GM19397 (cell line): ENCODE measurements around the gene WSCD1.

Experiments used
- ATAC-seq: cut with Tn5 transposase; IDR thresholded peaks from one replicate; pipeline ENCODE4 v1.9.1; 2021; ENCODE audit warnings: mild to moderate bottlenecking, moderate library complexity; ENCODE audit not compliant: unreplicated experiment

The WSCD1 gene

DNA sequence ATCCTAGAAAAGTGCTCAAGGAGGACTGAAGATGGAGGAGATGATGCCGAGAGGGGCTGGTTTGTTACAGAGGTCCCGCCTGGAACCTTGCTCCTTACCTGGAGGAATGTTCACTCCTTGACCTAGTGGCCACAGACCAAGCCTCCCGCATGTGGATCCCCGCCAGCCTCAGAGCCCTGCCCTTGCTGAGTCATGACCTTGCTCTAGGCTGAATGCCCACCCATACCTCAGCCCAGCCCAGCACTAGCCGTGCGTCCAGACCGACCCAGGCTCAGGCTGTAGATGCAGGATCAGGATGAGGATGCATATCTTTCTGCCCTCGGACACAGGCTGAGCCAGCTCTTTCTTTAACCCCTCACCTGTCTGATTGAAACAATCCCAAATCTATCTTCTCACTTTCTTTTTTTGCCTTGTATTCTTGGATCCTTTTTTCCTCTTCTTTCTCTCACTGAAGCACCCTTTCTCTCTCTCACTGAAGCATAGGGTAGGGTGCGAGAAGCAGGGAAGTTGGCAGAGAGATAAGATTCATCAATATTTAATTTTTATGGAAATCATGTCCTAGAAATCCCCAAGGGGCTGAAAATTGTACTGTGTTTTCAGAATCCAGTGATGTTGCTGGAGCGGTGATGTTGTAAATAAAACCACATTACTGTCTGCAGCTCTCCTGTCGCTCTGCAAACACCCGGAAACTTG, 34.9 kb downstream of the WSCD1 start:
- no peak for ATAC-seq

DNA sequence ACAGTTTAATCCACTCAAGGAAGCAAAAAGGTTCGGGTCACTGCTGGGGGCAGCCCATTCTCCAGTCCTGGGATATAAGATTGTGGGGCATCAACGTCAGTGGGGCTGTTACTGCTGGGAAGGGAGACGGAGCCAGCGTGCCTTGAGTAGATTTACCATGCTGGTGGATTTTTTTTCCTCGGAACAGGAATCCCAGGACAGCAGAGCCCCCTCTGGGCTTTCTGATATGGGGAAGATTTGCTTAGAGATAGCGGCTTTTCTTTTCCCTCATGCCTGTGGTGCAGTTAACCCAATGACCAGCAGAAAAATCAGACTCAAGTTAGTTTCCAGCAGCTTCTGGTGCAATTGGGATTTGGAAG, 35.4 kb downstream of the WSCD1 start:
- no peak for ATAC-seq

DNA sequence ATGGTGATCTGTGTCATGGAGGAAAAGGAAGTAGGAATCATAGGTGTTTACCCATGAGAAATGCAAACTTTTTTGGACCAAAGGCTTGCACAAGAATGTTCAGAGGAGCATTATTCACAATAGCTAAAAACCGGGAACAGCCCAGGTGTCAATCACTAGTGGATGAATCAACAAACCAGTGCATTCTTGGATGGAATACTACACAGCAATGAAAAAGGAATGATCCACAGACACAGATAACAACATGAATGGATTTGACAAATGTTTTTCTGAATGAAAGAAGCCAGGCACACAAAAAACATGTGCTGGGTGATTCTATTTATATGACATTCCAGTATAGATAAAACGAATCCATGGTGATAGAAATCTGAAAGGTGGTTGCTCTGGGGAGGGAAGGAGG, 36.0 kb downstream of the WSCD1 start:
- ATAC-seq: no peak

DNA sequence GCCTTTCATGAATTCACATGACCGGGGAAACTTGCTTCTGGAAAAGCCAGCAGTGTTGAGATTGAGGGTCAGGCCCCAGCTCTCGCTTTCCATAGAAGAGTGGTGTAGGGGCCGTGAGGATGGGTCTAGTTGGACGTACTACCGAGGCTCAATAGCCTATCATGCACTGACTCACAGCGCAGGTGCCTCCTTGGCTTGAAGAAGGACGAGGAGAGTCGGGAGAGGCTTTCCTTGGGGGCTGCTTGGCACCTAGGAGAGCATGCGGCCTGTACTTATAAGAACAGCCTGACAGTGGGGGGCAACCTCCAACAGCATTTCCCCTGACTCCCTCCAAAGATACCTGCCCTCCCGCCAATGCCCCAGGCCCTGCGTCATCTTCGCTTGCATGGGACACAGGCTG, 37.6 kb downstream of the WSCD1 start:
- no peak for ATAC-seq

DNA sequence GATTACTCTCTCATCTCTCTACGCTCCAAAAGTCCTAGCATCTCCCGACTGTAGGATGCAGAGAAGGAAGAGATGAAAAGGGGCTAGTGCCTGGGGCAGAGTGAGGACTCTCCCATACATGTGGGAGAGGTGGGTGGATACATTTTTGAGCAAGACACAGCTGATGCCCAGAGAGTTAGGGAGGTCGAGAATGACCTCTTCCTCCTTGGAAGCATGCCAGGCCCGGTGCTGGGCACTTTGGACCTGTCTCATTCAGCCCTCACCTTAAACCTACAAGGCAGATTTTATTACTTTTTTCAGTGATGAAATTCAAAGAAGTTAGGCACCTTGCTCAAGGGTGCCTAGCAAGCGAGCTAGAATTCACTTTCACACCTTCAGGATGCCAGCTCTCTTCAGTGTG, 38.2 kb downstream of the WSCD1 start:
- no peak for ATAC-seq

DNA sequence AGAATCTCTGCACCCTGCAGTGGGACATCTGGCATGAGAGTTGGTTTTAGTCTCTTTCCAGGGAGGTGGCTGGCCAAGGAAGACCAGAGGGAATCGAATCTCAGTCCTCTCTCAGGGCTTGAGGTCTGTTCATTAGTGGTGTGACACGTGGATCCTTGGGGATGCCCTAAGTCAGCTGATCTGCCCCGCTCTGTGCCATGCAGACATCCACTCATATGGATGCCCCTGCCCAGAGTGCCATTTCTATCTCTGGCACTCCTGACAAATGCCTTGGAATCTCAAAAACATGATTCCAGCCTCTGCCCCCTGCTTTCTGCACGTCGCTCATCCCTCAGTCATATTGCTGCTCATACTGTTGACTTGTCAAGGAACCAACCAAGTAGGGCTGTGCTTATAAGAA, 38.8 kb downstream of the WSCD1 start:
- ATAC-seq: no peak

DNA sequence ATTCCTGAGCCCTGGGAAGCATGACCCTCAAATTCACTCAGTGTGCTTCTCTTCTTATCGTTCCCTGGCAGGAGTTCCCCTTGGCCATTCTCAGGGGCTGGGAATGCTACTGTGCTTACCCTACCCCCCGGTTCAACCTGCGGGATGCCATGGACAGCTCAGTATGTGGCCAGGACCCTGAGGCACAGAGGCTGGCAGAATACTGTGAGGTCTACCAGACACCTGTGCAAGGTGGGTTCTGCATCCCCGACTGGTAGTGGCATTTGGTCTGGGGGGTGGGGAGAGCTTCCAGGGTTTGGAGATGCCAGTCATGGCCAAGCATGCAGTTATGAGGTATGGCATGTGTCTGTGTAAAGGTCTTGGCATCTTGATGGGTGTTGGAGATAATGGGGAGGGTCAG, 39.4 kb downstream of the WSCD1 start:
- no peak for ATAC-seq

DNA sequence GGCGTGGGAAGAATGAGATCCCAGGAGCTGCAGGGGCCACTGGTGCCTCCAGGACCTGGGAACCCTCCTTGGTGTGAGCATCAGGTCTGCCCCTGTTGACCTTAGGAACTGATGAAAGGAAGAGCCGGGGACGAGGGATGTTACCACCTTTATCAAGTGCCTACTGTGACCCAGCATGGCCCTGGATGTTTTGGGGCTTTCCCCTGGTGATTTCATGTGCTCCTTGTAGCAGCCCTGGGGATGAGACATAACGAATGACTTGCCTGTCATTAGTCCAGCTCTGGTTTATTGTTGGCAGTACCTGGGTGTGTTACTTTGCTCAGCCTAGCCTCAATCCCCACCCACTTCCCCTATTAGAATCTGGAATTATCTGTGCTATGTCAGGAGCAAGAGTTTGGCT, 39.9 kb downstream of the WSCD1 start:
- no peak for ATAC-seq

DNA sequence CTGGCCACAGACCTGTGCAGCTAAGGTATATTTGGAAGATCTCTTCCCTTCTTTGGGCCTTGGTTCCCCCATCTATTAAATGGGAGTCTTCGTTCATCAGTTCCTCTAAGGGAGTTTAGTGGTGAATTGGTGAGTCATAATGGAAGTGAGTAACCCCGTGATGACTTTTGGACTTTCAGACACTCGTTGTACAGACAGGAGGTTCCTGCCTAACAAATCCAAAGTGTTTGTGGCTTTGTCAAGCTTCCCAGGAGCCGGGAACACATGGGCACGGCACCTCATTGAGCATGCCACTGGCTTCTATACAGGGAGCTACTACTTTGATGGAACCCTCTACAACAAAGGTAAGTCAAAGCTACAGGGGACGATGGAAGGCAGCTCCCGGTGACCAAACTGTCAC, 40.4 kb downstream of the WSCD1 start:
- no peak for ATAC-seq

DNA sequence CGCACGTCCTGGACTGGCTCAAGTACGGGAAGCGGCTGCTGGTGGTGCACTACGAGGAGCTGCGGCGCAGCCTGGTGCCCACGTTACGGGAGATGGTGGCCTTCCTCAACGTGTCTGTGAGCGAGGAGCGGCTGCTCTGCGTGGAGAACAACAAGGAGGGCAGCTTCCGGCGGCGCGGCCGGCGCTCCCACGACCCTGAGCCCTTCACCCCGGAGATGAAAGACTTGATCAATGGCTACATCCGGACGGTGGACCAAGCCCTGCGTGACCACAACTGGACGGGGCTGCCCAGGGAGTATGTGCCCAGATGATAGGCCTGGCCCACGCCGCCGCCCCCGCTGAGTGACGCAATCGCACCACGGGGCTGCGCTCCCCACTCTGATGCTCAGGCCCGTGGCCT, 50.2 kb downstream of the WSCD1 start:
- ATAC-seq: no peak

DNA sequence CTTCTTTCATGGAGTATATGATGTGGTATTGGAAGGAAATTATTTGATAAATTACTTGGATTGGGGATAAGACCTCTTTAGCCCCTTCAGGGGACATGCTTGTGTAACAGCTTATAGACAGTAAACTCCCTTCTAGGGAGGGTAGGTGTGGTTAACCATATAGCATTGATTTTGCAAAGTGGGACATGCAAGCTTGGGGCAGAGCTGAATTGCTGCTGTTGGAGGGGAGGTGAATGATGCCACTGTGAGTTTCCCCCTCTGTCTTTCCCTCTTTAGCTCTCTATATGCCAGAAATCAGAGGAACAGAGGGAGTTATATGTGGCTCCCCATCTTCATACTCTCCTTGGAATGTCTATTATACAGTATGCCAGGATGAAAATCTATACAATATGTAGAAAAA, 54.7 kb downstream of the WSCD1 start:
- no peak for ATAC-seq

DNA sequence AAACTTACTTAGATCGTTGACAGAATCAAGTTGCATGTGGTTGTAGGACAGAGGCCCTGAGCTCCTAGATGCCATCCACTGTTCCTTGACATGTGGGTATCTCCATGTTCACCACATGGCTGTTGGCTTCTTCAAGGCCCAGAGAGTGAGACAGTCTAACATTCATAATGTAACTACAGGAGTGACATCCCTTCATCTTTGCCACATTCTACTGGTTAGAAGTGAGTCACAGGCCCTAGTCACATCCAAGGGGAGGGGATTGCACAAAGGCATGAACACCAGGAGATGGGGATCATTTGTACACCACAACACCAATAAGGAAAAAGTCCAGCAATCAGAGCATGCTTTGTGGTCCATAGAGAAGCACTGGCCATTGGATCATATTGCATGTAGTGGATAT, 56.6 kb downstream of the WSCD1 start:
- ATAC-seq: no peak

DNA sequence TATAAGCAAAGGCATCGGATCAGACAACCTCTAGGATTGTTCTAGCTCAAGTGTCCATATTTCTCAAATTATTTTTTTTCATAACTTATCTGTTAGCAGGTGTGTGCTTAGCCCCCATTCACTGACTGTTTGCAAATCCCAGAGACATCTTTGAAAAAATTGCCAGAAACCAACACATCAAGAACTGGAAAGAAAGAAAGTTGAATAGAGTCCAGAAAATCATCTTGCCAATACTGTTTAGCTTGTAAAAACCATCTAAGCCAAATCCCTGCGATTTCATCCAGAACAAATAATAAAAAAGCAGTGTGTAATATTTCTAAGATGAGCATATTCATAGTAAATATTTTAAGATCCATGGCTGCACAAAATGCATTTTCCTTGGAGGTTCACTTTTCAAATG, 64.5 kb downstream of the WSCD1 start:
- no peak for ATAC-seq

DNA sequence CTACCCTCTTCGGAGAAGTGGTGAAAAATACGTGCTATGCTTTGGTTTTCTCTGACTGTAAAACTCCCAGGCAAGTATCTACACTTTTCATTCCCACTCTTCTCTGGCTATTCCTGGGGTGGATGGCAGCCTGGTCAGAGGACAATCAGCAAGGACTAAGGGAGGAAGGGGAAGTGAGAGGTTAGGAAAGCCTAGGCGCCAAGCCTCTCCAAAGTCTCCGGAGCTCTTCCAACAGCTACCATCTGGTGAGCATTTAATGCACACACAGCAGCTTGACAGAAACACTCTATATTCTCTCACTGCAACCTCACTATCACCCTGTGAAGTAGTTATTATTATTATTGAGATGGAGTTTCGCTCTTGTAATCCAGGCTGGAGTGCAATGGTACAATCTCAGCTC, 65.1 kb downstream of the WSCD1 start:
- no peak for ATAC-seq

DNA sequence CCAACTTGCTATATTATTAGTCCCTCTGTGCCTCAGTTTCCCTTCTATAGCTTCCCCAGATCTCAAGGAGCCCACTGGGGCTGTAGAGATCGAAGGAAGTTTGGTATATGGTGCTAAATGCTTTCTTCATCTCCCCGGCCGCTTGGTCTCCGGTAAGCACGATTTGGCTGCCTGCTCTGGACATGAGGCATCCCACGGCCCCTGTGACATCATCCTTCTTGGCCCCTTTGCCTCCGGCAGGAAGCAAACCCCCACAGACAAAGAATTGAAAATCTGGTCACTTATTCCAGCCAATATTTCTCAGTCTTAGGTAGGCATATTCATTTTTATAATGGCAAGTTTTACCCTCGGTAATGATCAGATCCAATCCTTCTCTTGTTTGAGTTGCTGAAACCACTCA, 65.8 kb downstream of the WSCD1 start:
- ATAC-seq: no peak

DNA sequence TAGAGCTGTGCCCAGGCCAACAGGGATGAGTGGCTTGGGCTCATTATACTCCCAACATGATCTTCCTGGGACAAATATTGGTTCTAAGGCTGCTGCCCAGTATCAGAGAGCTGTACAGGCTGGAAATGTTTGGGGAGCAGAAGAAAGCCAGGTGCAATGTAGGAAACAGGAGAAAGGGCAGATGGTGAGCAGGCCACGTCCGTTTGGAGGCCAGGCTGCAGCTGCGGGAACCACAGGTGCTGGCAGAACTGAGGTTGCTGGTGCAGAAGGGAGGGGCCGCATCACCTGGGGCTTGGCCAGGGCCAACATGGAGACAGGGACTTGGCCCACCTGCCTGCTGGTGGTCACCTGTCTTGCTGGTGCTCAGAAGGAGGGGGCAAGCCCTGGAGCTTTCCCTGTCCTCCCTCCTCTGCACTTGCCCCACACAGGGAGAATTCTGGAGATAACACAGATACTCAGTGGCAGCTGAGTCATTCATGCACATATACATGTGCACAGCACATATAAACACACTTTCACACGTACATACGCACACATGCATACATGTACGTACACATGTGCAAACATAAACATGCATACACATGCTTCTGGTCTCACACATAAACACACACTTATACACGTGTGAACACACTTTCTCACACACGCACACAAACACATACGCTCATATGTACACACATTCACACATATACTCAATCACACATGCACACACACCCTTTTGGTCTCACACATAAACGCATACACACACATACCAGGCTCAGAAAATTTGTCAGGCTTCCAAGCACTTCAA, 67.7 kb downstream of the WSCD1 start:
- ATAC-seq: no peak

DNA sequence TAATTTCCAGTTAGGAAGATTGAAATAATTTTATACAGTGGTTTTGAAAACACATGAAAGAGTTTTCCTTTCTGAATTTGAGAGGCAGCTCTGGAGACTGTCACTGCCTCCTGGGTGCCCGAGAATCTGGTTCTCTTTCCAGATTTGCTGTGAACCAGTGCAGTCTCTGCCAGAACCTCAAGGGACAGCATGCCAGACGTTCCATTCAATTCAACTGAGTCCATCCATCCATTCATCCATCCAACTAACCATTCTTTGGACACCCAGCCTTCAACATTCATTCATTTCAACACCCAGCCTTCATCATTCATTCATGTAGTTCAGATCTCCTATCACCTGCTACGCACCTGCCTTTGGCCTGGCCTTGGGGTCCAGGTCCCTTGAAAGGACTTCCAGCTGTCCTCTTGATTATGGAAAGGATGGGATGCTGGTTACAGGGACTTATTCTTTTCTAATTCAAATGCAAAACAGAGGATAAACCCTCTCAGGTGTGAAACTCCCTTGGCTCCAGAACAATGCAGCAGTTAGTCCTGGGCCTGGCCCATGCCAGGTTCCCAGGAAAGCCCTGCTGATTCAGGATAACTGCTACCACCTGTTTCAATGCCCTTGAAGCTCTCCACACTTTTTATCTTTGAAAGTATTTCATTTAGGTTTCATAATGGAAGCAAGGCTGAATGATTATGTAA, 68.7 kb downstream of the WSCD1 start:
- no peak for ATAC-seq

DNA sequence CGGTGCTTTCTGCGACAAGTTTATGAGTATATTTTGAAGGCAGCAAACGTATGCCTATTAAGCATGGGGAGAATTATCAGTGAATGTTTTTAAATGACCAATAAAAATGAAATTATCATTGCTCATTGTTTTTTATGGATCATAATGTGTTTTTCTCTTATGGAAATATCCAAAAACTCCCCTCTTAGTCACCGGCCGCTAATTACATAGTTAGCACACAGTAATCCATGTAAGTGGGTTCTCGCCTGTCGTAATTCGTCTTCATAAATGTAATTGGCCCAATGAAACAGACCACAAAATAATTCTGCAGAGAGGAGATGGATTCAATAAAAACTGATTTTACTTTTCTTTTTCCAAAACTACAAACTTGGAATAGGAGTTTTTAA, 69.3 kb downstream of the WSCD1 start:
- no peak for ATAC-seq

DNA sequence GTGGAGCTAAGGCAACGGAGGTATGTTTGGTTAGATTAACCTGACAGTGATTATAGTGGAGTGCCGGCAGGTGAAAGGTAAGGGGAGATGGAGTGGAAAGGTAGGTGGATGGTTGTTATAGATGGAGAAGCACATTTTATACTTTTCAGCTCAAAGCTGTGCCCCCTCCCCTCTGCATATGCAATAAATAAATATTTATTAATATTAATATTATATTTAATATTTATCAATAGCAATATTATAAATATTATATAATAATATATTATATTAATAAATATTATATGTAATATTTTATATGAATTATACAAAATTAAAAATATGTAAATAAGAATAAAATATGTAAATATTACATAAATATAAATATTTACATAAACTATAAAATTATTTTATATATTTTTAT, 70.0 kb downstream of the WSCD1 start:
- no peak for ATAC-seq

DNA sequence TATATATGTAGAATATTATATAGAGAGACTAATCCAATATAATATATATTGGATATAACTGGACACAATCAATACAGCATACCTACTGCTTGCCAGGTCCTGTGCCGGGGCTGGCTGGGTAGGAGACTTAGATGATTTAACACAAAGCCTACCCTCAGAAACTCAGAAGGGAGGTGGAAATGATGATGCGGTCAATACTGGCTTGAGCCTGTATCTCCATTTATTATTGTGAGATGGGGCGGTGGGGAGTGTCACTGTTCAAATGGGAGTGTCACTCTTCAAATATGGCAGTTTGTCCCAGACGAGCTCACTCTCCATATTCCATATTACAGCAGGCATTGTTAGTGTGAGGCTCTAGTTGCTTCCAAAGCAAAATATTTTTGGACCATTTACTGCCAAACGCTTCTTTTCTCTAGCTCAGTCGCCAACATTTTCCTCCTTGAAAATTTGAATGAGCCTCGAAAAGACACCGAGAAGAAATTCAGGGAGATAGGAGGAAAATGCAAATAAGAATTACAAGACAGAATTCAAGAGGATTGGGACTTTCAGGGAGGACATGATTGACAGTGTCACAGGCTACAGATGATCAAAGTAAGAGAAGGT, 70.7 kb downstream of the WSCD1 start:
- ATAC-seq: no peak

DNA sequence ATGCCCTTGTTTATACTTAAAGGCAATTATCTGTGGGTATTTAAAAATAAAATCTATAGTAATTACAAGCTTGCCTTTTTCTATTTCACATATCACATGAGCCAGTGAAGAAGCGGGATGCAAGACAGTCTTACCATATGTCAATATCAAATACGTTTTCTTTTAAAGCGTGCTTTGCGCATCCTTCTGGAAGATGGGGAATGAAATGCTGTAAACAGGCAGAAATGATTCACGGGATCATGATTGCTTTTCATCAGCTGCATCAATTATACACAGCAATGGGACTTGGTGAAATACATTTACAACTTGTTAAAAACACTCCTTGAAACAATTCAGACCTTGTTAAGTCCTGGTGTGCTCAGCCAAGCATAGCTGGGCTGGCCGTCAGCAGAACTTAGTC, 72.5 kb downstream of the WSCD1 start:
- no peak for ATAC-seq

DNA sequence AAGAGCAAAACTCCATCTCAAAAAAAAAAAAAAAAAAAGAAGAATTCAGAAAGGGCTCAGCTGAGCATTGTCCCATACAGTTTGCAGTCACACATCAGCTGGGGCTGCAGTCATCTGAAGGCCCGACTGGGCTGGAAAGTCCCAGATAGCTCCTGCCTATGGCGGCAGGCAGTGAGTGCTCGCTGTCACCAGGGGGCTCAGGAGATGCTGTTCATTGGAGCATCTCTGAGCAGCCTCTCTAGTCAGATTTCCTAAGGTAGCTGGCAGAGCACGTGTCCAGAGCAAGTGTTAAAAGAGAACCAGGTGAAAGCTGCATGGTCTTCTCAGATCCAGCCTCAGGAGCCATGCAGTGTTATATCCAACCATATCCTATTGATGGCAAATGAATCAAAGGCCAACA, 75.8 kb downstream of the WSCD1 start:
- no peak for ATAC-seq
